ENCODE measurements around the gene SOCS7. TPM values are rescaled to one million over a fixed set of nuclear protein-coding genes. Genes with fewer than 3 reads are reported as not detected.
"Not testable (repeated sequence)": the region's sequence is repeated elsewhere in the genome, so short reads cannot be mapped to it uniquely, and the experiment has no call there.

The SOCS7 gene
- total and polyA plus RNA-seq, 2 experiments from 2014 or later = 2.7 to 15.9 TPM

- no peak overlapping the region for H2AFZ ChIP-seq
- no peaks in the 10 kb centered on the region for H3K36me3 ChIP-seq (replicated peaks; ENCODE audit: insufficient read depth, low read depth)
- H3K27me3 ChIP-seq = no peaks in the 10 kb centered on the region
- no peak for TF ChIP-seq EZH2 (IDR thresholded peaks at IDR 0.05; ENCODE audit: borderline replicate concordance)
- TF ChIP-seq CTCF (IDR thresholded peaks at IDR 0.05; ENCODE audit: poor library complexity) = no peak
- TF ChIP-seq EZH2phosphoT487 (IDR thresholded peaks at IDR 0.05; ENCODE audit: low read depth, severe bottlenecking, unreplicated experiment) = no peak
- WGBS (ENCODE audit: low lambda C conversion rate, missing lambda C conversion rate) = 69% methylated on average over 9 of the region's 9 CpGs
- H4K20me1 ChIP-seq (ENCODE audit: insufficient read depth, poor library complexity, severe bottlenecking) = peaks cover 5% of the 10 kb centered on the region
- no peaks in the 10 kb centered on the region for H3K4me1 ChIP-seq (ENCODE audit: insufficient read depth)
- no peak for DNase-seq (ENCODE audit: low spot score)
- H3K4me3 ChIP-seq = no peak overlapping the region
- H3K27ac ChIP-seq = no peak overlapping the region
- H3K79me2 ChIP-seq = peaks cover 4% of the 10 kb centered on the region
- no peak overlapping the region for H3K4me2 ChIP-seq
- H3K9me2 ChIP-seq (replicated peaks; ENCODE audit: insufficient read depth) = no peaks in the 10 kb centered on the region
- H3K9me3 ChIP-seq (ENCODE audit: low read depth) = no peaks in the 10 kb centered on the region
Observed at GRCh38 chr17:38435795-38436194, 84.2 kb downstream of the SOCS7 start.

- peaks cover 5% of the 10 kb centered on the region for H4K20me1 ChIP-seq (ENCODE audit: insufficient read depth, poor library complexity, severe bottlenecking)
- peaks cover 4% of the 10 kb centered on the region for H3K79me2 ChIP-seq
- H3K9me2 ChIP-seq (replicated peaks; ENCODE audit: insufficient read depth) = no peaks in the 10 kb centered on the region
- no peaks in the 10 kb centered on the region for H3K27me3 ChIP-seq
- no peaks in the 10 kb centered on the region for H3K4me1 ChIP-seq (ENCODE audit: insufficient read depth)
- no peak overlapping the region for H3K4me3 ChIP-seq
- H3K9me3 ChIP-seq (ENCODE audit: low read depth) = no peaks in the 10 kb centered on the region
- H3K4me2 ChIP-seq = no peak overlapping the region
- DNase-seq (ENCODE audit: low spot score) = no peak
- no peaks in the 10 kb centered on the region for H3K36me3 ChIP-seq (replicated peaks; ENCODE audit: insufficient read depth, low read depth)
- 75% methylated on average over 11 of the region's 11 CpGs for WGBS (ENCODE audit: low lambda C conversion rate, missing lambda C conversion rate)
- TF ChIP-seq EZH2phosphoT487 (IDR thresholded peaks at IDR 0.05; ENCODE audit: low read depth, severe bottlenecking, unreplicated experiment) (no peak), EZH2 (IDR thresholded peaks at IDR 0.05; ENCODE audit: borderline replicate concordance) (no peak), CTCF (IDR thresholded peaks at IDR 0.05; ENCODE audit: poor library complexity) (no peak)
- no peak overlapping the region for H2AFZ ChIP-seq
- H3K27ac ChIP-seq = no peak overlapping the region
Observed at GRCh38 chr17:38436386-38436785, 84.7 kb downstream of the SOCS7 start.

- H3K79me2 ChIP-seq; H2AFZ ChIP-seq; H3K9me3 ChIP-seq (ENCODE audit: low read depth); H3K36me3 ChIP-seq (replicated peaks; ENCODE audit: insufficient read depth, low read depth); H3K9me2 ChIP-seq (replicated peaks; ENCODE audit: insufficient read depth); H3K4me3 ChIP-seq; H3K27ac ChIP-seq; DNase-seq (ENCODE audit: low spot score); H3K4me1 ChIP-seq (ENCODE audit: insufficient read depth); H3K27me3 ChIP-seq; H3K4me2 ChIP-seq; H4K20me1 ChIP-seq (ENCODE audit: insufficient read depth, poor library complexity, severe bottlenecking): not testable (repeated sequence)
- WGBS (ENCODE audit: low lambda C conversion rate, missing lambda C conversion rate) = 87% methylated on average over 1 of the region's 1 CpG
Observed at GRCh38 chr17:38437313-38437712, 85.7 kb downstream of the SOCS7 start.

GRCh38 chr17:38439436-38439835 lies 87.8 kb downstream of the SOCS7 start:
- Histone ChIP-seq H3K9me2 (replicated peaks; ENCODE audit: insufficient read depth) (no peaks in the 10 kb centered on the region), H3K4me2 (no peak overlapping the region), H2AFZ (no peak overlapping the region), H3K4me1 (ENCODE audit: insufficient read depth) (no peaks in the 10 kb centered on the region), H3K27ac (no peak overlapping the region), H3K27me3 (no peaks in the 10 kb centered on the region), H3K36me3 (replicated peaks; ENCODE audit: insufficient read depth, low read depth) (no peaks in the 10 kb centered on the region), H3K4me3 (no peak overlapping the region), H4K20me1 (ENCODE audit: insufficient read depth, poor library complexity, severe bottlenecking) (peaks cover 8% of the 10 kb centered on the region), H3K9me3 (ENCODE audit: low read depth) (no peaks in the 10 kb centered on the region), H3K79me2 (no peaks in the 10 kb centered on the region)
- no peak for DNase-seq (ENCODE audit: low spot score)
- TF ChIP-seq EZH2phosphoT487 (IDR thresholded peaks at IDR 0.05; ENCODE audit: low read depth, severe bottlenecking, unreplicated experiment) (no peak), CTCF (IDR thresholded peaks at IDR 0.05; ENCODE audit: poor library complexity) (no peak), EZH2 (IDR thresholded peaks at IDR 0.05; ENCODE audit: borderline replicate concordance) (no peak)
- WGBS (ENCODE audit: low lambda C conversion rate, missing lambda C conversion rate) = 95% methylated on average over 5 of the region's 5 CpGs

Data from hepatocyte (in vitro differentiated cells).